ENCODE measurements around the gene YIF1A.
A peak's percentile ranks its signal among the peaks of the same experiment; 100 is the strongest.

The YIF1A gene, protein sequence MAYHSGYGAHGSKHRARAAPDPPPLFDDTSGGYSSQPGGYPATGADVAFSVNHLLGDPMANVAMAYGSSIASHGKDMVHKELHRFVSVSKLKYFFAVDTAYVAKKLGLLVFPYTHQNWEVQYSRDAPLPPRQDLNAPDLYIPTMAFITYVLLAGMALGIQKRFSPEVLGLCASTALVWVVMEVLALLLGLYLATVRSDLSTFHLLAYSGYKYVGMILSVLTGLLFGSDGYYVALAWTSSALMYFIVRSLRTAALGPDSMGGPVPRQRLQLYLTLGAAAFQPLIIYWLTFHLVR

DNA sequence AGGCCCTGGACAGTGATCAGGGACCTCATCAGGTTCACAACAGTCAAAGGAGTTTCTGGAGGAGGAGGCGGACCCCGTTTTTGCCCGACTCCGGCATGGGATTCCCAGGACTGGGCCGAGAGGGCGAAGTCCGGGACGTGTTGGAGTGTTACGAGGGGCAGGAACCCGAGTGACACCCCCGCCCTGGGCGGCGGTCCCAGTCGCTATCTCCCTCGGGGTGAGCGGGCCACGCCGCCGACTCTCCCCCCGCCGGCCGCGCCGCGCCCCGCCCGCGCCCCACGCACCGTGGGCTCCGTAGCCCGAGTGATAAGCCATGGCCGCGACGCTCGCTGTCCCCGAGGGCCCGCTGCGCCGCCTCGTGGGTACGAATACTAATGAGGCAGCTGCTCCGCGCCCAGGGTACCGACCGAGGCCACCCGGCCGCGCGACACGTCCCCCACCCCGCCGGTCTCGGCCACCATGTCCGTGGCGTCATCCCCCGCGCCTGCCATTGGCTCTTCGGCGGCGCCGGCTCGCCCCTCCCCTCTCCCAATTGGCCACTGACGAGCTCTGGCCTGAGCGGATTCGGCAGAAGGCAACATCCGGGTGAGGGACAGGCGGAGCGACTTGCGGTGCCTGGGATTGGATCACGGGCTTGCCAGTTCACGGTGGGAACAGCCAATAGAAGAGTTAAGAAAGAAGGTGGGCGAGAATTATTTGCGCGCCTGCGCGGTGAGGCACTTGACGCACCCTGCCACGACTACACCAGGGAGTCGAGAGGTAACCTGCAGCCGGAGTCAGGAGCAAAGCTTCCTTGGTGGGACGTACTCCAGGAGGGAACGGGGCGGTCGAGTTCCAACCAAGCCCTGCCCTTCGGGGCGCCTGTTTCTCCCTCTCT, at the start of gene YIF1A:
YIF1A (minus strand) TSS at position 473 of the 877 bp plus-strand sequence; CDS start at position 315, 158 bp downstream.
- H3K4me3 ChIP-seq (ENCODE audit: low read depth, low read length), result peak within 1 kb of the TSS; percentile 85
- peak; percentile 99 for DNase-seq (ENCODE audit: low read depth)
- TF ChIP-seq, protein P1, sequence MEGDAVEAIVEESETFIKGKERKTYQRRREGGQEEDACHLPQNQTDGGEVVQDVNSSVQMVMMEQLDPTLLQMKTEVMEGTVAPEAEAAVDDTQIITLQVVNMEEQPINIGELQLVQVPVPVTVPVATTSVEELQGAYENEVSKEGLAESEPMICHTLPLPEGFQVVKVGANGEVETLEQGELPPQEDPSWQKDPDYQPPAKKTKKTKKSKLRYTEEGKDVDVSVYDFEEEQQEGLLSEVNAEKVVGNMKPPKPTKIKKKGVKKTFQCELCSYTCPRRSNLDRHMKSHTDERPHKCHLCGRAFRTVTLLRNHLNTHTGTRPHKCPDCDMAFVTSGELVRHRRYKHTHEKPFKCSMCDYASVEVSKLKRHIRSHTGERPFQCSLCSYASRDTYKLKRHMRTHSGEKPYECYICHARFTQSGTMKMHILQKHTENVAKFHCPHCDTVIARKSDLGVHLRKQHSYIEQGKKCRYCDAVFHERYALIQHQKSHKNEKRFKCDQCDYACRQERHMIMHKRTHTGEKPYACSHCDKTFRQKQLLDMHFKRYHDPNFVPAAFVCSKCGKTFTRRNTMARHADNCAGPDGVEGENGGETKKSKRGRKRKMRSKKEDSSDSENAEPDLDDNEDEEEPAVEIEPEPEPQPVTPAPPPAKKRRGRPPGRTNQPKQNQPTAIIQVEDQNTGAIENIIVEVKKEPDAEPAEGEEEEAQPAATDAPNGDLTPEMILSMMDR (IDR thresholded peaks at IDR 0.05; ENCODE audit: control insufficient read depth, extremely low read depth, insufficient read depth), result no peak

DNA sequence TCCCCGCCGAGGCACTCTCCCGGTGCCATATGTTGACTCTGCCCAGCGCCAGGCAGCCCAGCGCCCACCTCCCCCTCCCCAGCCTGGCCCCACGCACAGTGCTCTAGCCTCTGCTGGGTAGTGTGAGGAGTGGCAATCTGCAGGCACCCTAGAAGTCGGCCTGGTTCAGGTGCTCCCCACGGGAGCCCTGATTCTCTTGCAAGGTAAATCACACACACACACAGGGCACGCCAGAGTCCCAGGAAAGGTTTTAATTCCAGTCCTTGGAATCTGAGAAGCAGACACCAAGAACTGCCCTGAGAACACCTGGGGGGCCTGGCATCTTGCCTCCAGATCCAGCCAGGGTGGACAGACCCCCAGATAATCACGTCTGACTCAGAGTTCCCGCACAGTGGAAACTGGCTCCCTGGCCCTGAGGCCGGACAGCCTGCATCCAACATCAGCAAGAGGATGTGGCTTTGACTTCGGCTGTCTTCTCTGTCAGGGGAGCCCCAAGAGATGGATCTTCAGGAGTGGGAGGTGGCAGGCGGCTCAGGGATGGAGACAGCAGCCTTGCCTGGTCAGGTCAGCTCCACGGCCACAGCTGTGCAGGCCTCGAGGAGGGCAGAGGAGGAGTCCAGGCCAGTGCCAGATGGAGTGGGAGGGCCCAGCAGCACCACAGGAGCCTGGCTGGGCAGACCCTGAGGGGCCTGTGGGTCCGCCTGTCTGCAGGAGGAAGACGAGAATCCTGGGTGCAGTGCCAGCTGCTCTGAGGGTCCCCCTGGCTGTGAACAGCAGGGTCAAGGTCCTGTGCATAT, 48.4 kb upstream of the YIF1A start:
- DNase-seq (ENCODE audit: low read depth), result no peak
- TF ChIP-seq, protein P1 (IDR thresholded peaks at IDR 0.05; ENCODE audit: control insufficient read depth, extremely low read depth, insufficient read depth), result no peak
- H3K4me3 ChIP-seq (ENCODE audit: low read depth, low read length), result no peak overlapping the region

DNA sequence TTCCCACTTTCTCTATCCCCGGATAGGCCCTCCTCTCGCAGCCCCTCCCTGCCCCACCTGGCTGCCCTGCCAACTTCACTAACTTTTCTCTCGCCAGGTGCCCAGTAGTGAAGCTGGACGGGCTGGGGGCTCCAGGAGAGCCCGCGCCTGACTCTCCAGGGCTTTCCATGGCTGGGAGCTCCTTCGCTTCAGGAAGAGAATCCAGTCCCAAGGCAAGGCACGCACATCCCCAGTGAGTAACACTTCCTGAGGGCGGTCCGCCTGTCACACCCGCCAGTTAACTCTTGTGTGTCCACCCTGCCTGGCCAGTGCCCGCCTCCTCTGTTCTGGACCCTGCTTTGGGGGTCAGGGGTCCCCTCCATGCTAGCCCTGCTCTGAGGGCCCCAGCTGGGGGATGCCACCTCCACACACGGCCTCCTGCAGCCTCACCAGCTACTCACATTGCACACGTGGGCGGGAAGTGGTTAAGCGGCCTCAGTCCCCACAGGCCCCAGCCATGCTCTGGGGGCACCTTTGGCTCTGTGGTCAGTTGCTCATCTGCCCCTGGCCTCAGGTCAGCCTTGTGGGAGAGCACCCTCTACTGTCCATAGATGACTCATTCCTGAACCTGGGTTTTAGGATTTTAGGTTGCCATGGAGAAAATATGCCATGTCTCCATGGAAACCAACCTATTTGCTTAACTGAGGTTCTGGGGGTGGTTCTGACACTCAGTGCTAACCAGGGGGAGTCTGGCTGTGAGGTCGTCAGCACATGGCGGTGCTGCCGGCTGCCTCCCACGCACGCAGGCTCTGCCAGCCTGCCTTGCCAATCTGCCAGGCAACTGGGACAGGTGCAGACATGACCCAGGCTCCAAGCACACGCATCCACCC, 47.5 kb upstream of the YIF1A start, which contains the start of gene RIN1:
RIN1 (minus strand) TSS at position 201 of the 869 bp plus-strand sequence; CDS start at position 169, 32 bp downstream.
- TF ChIP-seq, protein P1 (IDR thresholded peaks at IDR 0.05; ENCODE audit: control insufficient read depth, extremely low read depth, insufficient read depth), result peak; percentile 59
- no peak for DNase-seq (ENCODE audit: low read depth)
- no peak within 1 kb of the TSS for H3K4me3 ChIP-seq (ENCODE audit: low read depth, low read length)

DNA sequence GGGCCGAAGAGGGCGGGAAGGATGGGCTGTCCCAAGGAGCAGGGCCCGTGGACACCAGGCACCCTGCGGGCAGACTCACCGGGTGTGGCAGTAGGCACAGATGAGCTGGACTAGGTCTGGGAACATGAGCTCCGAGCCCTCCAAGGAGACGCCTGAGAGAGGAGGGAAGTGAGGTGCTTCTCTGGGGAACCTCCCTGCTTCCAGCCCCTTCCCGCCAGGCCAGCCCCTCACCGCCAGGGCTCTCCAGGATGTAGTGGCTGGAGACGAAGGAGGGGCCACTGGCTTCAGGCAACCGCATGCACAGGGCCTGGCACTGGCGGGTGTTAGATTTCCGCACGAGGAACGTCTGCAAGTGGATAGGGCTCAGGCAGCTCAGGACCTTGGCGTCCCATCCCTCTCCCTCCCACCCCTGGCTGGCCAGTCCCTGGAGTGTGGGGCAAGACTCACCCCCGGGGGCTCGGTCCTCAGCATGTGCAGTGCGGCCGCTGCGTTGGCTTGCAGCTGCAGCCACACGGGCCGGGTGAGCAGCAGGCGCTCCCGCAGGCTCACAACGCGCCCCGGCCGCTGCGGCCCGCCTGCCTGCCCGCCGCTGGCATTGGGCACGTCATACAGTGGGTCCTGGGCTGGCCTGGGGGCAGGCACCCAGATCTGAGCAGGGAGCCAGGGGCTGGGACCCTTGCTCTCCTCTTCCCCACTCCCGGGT, 46.7 kb upstream of the YIF1A start:
- DNase-seq (ENCODE audit: low read depth), result no peak
- TF ChIP-seq, protein P1 (IDR thresholded peaks at IDR 0.05; ENCODE audit: control insufficient read depth, extremely low read depth, insufficient read depth), result no peak
- H3K4me3 ChIP-seq (ENCODE audit: low read depth, low read length), result no peak overlapping the region

DNA sequence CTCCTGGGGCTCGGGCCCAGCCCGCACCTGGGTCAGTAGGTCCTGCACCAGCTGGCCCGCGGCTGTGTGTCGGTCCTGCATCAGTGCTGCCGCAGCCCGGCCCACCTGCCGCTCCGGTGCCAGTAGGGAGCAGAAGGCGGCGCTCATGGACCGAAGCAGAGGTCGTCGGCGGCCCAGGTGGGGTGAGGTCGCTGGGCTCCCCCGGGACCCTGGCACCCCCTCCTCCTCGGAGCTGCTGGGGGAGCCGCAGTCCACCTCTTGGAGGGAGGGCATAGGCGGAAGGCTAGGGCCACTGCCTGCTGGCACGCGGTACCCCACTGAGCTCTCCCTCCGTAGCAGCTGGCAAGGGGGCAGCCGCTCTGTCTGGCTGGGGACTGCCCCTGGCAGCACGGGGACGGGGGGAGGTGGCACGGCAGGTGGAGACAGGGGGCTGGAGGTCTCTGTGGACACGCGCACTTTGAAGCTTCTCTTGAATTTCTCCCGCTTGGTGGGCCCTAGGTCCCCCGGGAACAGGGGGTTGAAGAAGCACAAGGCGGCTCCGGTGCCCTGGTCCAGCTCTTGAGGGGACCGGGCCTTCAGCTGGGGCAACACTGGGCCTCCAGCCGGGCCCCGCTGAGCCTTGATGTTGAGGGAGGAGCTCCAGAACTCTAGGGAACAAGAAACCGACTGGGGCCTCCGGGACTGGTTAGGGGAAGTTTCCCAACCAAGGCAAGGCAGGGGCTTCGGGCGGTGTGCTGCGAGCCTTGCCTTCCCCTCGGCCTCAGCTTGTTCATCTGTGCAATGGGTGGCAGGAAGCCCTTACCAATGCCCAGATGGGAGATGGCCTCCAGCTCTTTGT, 45.9 kb upstream of the YIF1A start:
- no peak overlapping the region for H3K4me3 ChIP-seq (ENCODE audit: low read depth, low read length)
- TF ChIP-seq, protein P1 (IDR thresholded peaks at IDR 0.05; ENCODE audit: control insufficient read depth, extremely low read depth, insufficient read depth), result no peak
- DNase-seq (ENCODE audit: low read depth), result no peak

Measured in LNCaP clone FGC (cell line).